TTC549 (cell line): ENCODE data around the gene TSPAN14.

Source experiments
- FAIRE-seq: peaks from 2 replicates; lab custom pipeline; 2012; peaks lifted over from hg19 to GRCh38; lab: Jason Lieb, UNC

Gene TSPAN14

DNA sequence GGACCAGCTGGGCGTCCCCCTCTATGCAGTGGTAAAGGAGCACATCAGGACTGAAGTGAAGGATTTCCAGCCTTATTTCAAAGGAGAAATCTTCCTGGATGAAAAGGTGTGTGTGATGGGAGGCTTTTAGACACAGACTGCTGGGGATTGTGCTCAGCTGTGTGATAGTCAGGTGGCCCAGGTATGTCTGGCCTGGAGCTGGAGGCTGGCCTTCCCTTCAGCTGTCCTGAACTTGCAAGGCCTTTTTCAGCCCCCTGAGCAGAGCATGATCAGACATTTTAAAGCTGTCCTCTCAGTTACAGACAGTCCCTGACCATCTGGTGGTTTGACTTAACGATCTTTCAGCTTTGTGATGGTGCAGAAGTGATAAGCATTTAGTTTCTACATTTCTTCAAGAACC is 28.2 kb upstream of the TSPAN14 start:
- FAIRE-seq, result no peak

DNA sequence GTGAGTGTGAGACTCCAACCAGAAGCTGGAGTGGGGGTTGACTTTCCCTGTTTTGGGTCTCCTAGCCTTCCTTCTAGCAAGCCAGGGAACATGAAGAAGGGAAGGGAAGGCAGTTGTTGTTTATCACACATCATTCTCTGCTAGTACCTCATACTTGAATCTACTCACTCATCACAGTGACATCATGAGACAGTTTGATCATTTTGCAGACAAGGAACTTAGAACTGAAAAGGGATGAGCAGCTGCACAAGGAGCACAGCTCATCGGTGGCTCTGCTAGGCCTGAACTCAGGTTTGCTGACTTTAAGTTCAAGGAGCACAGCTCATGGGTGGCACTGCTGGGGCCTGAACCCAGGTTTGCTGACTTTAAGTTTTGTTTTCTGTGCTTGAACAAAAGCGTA is 26.6 kb upstream of the TSPAN14 start:
- FAIRE-seq, result no peak

DNA sequence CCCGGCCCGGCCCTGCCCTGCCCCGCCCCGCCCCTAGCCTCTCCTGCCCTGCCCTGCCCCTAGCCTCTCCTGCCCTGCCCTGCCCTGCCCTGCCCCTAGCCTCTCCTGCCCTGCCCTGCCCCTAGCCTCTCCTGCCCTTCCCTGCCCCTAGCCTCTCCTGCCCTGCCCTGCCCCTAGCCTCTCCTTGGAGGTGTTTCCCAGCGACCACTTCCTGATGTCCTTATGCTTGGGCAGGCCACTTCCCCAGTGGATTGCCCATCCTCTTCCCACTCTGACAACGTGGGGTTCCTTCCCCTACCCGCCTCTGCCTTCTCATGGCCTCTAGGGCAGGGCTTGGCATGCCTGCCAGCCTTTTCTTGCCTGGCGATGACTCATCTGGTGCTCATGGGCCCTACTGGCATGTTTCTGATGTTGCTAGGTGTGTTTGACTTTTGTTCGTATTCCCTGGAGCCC is 24.6 kb upstream of the TSPAN14 start:
- FAIRE-seq, result no peak

DNA sequence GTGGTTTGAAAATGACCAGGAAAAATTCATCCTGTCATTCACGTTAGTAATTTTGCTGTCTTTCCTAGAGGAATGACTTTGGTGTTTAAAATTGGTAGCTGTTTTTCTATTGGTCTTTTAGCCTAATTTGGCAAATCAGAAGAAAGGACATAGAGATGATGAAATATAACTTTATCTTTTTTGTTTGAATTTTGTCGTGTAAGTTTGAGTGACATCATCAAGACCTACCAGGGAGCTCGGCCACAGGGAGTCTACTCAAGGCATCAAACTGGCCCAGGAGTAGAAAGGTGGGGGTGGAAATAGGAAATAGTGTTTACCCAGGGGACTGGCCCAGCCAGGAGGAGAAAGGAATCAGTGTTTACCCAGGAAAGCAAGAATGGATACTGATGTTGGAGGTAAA is 21.0 kb upstream of the TSPAN14 start:
- no peak for FAIRE-seq

DNA sequence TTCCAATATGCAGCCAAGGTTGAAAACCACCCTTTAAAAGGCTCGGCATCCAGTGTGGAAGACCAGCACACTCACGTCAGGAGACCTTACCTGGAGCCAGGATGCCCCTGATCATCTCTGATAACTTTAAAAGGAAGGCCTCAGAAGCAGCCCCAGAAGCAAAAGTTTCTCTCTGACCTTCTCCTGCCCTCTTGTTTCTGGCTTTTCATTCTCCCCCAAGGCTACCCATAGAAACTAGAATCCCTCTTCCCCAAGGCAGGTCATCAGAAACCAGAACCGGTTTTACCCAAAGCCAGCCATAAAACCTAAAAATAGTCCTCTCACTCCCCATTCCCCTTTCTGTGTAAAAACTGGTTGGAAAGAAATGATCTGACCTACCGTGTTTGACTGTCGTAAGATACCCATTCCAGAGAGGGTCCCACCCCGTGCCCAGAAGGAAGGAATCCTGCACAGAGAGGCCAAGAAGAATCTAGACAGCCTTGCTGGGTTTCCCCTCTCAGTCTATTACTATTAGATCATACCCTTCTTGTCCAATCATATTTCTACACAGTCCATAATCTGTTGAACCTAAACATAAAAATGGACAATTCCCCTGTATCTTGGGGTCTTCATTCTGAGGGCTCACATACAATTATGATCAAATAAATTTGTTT is 17.5 kb upstream of the TSPAN14 start:
- no peak for FAIRE-seq

DNA sequence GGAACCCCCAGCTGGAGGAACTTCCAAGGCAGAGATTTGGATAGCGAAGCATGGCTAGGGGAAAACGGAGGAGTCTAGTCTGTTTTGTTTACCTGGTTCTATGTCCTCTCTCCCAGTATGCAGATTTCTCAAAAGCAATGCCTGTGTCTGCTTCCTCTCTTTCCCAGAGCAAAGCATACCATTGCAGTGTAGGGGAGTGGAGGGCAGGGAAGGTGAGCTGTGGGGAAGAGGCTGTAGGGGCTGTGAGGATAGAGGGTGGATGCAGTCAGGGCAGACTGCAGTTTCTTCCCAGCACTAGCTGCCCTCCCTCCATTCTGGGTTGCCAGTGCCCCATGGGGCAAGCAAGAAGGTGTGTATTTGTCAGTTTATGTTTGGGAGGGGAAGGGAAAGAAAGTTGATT is 16.9 kb upstream of the TSPAN14 start:
- no peak for FAIRE-seq

DNA sequence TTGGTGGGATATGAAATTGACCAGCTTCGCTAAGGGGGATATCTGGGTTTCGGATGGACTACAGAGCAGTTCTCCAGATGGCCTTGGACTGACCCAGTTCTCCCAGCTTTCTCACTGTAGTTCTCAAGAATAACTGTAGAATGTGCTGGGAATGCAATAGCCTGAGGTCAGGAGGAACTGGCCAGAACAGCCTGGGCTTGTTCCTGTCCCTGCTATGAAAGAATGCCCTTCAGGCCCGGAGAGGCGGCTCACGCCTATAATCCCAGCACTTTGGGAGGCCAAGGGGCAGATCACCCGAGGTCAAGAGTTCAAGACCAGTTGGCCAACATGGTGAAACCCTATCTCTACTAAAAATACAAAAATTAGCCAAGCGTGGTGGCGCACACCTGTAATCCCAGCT is 12.3 kb upstream of the TSPAN14 start:
- no peak for FAIRE-seq

DNA sequence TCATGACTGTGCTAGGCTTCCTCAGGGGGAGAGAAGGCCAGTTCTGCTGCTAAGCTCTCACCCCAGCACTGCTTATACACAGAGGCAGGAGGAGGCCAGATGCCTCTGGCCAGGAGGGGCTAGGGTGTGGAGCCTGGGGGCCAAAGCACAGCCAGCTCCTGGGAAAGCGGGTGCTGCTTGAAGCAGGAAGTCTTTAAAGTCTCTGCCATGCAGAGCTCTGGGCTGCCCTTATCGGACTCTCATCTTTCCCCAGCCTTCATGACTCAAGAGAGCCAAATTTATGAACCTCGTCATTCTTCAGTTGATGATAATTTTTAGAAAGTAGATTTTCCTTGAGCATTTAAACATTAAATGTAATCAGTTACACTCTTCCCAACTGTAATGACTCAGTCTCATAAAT is 11.2 kb upstream of the TSPAN14 start:
- FAIRE-seq, result no peak

DNA sequence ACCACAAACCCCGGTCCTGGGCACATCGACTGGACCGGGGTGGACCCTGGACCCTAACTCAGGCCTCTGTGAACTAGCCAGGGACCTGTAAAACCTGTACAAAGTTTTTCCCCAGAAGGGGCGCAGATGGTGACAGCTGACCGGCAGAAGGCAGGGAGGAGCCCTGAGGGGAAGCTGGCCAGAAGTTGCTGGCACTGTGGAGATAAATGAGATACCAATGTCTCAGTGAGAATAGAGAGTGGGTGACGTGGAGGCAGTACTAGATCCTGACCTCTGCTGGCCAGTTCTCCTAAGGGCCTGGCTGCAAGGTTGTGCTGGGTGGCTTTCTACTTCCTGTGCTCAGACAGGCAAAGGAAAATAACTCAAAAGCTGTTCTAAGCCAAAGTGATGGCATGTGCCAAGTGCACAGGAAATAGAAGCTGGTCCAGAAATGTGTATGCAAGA is 10.6 kb upstream of the TSPAN14 start:
- no peak for FAIRE-seq

DNA sequence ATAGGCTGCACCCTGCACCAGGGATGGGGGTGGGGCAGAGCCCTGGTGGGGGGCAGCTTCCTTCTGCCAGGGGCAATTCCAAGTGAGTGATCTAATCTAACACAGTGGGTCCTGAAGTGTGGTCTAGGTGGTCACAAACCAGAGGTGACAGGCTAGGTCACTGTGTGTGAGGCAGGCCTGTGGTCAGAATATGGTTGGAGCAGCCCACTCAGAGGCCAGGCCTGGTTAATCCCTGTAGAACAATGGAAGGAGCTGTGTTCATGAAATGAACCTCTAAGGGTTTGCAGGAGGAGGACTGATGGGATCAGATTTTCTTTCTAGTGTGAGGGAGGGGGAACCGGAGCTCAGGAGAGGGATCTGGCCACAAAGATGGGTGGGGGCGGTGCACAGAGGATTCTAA is 10.0 kb upstream of the TSPAN14 start:
- no peak for FAIRE-seq

DNA sequence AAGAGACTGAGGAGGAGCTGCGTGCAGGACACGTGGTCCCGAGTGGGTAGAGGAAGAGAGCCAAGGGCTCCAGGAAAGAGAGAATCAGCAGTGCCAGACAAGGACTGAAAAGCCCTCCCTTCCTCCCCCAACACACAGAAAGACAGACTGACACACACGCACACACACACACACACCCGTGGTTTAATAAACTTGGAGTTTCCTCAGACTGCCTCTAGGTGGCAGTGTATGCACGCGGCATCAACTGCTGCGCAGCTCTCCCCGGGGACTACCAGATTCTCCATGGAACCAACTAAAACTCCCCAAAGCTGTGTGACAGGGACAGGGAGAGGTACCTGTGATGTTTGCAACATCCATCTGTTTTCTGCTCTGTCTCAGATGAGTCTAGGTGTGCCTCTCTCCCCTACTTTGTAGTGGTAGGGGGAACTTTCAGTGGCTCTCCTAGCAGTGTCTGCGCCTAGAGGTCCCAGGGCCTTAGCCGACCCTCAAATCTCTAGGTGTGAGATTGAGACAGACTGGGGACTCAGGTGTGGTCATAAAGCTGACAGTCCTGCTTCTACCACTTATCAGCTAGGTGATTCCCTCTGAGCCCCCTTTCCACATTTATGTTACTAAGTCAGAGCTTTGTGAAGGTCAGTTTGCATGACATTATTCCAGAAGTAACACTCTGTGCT is 9.3 kb upstream of the TSPAN14 start:
- FAIRE-seq, result no peak

DNA sequence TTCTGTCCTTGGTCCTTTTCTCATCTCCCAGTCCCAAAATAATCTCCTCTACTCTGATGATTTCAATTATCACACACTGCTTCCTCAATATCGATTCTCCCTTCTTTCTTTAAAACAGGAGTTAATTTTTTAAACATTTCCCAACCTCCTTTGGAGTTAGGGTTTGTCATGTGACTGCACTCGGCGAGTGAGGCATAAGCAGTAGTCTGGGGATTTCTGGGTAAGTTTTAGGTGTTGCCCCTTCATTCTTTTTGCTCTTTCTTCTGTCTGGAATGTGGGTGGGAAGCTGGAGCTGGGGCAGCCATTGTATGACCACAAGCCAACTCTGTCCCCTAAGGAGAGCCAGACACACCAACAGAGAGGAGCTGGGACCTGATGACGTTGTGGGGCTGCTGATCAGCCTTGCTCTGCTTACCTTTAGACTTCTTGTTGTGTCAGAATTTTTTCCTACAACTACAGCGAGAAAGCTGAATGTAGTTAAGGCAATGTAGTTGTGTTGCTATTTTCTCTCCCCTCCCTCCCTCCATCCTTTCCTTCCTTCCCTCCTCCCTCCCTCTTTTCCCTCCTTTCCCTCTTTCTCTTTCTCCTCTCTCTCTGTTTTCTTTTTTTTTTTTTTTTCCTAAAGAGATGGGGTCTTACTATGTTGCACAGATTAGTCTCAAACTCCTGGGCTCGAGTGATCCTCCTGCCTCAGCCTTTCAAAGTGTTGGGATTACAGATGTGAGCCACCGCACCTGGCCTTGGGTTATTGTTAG is 6.5 kb upstream of the TSPAN14 start:
- no peak for FAIRE-seq

DNA sequence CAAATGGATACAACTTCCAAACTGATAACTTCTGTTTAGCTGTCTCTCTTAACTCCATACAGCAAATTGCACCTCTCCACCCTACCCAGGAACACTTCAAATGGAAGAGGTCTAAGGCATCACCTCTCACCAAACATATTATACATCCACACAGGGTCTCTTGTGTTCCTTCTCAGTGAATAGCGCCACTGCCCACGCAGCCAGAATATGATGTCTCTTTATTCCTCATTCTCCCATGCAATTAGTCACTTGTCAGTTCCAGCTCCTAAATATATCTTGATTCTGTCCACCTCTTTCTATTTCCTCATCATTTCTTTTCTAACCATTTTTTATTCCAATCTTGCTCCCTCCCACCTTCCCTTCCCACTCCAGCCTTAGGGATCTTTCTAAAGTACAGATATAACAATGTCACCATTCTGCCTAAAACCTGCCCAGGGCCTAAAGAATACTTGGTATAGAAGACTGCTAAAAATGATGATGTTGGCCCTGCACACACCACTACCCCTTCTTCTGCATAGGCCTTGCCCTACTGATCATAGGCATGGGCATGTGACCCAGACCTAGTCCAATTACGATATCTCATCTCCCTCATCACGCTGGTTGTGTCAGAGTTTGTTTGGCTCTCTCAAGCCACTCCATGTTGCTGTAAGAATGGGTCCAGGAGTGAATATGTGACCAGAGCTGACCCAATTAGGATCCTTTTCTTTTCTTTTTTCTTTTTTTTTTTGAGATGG is 5.7 kb upstream of the TSPAN14 start:
- FAIRE-seq, result no peak

DNA sequence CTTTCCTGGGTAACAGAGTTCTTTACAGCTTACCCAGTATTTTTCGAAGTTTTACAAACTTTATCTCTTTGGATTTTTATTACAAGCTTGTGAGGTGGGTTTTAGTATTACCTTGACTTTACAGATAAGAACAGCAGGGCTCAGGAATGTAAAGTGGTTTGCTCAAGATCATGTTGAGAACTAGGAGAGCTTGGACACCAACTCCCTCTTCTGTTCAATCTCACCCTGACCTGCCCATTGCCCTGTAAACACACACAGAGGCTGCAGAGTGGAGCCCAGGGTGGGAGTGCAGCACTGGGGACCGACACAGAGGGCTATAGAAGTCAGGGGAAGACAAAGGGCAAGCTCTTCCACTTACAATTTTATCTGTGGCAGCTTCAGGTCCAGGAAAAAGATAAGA is 4.6 kb upstream of the TSPAN14 start:
- no peak for FAIRE-seq

DNA sequence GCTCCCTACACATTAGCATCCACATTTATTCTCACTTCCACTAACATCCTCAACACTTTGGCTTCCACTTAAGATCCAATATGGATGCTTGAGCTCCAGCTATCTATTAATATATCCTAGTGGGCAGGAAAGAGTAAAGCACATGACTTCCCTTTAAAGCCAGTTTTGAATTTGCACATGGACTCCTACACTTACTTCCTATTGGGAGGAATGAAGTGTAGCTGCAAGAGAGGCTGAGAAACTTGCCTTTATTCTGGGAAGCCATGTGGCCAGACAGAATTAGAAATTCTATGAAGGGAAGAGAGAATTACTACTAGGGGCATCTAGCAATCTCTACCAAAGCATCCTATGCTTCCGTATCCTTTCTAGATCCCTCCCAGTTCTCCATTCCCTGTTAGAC is 3.0 kb upstream of the TSPAN14 start:
- FAIRE-seq, result no peak

DNA sequence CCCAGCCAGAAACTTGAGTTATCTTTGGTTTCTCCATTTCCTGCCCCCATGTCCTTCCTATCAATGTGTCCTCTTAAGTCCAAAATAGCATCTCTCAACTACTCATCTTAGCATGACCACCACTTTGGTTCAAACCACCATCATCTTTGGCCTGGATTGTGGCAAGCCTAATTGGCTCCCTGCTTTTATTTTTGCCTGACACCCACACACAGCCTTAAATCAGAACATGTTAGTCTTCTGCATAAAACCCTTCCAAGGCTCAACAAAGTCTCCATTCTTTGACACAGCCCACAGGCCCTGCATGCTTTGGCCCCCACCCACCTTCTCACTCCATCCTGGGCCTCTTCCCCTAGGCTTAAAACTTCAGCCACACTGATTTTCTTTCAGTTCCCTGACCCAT is 2.0 kb upstream of the TSPAN14 start:
- FAIRE-seq, result no peak

DNA sequence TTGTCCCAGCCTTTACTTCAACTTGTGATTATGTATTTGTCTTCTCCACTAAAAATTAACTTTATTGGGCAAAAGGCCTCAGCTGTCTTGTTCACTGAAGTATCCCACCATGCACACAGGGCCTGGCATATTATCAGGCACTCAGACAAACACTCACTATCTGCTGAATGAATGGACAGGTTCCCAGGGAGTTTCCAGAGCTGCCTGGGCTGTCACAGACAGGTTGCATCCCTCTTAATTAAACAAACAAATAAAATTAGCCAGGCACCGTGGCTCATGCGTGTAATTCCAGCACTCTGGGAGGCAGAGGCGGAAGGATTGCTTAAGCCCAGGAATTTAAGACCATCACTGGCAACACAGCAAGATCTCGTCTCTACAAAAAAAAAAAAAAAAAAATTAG is 1.5 kb upstream of the TSPAN14 start:
- no peak for FAIRE-seq

DNA sequence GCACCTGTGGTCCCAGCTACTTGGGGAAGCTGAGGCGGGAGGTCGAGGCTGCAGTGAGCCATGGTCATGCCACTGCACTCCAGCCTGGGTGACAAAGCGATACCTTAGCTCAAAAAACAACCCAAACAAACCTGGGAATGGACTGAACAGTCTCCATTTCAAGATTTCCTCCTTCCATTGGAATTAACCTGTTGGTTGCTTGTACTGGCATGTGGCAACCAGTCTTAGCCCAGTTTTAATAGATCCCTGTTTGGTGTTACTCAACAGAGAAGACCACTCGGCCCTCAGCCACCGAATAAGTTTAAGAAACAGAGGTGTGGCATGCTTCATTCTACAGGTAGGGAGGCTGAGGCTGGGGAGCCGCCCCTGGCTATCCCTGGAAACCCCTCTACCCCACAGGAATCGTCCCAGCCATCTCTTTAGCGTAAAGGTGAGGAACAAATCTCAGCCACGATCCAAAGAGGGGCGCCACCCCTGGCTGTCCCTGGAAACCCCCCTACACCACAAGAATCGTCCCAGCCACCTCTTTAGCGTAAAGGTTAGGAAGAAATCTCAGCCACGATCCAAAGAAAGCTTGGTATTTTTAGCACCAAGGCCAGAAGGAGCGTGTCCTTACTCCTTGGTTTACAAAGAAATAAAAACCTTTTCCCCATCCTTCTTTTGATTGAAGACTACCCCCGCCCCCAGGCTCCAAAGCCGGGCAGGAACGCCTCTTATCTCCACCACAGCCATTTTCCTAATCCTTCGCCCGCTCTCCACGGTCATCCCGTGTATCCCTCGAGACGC is 861 bp upstream of the TSPAN14 start:
- FAIRE-seq, result no peak

DNA sequence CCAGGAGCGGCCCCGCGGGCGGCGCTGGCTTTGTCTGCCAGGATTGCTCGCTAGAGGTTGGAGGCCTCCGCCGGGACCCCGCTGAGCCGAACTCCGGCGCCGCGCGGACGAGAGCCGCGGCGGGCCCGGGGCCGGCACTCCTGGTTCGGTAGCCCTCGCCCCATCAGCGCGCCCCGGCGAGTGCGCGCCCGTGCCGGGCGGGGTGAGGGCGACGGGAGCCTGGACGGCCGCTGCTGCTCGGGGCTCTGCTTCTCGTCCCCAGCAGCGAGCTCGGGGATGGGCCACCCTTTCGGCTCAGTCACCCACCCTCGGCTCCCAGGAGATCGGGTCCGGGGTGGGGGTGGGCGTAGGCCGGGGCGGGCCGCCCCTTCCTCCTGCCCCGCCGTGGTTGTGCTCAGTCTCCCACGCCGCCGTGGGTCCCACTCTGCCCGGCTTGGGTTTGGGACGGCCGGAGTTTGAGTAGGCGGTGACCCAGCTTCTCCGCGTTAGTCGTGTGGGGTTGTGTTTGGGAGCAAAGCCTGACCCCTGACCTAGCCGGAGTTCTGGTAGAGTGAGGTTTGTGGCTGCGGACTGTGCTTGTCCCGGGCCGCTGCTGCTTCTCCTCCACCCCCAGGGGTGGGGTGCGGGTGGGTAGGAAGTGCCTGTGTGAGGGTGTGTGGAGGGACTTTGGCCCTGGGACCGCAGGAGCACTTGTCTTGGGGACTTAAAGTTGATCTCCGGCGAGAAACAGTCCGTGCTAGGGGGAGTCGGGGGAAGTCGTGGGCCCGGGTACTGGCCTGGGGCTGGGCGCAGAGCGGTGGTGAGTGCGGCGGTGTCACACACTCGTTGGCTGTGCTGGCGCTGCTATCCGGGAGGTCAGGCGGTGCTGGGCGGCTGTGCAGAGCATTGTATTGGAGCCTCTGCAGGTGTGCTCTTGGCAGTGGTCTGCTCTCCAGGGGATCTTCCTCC is 677 bp downstream of the TSPAN14 start:
- FAIRE-seq, result no peak

DNA sequence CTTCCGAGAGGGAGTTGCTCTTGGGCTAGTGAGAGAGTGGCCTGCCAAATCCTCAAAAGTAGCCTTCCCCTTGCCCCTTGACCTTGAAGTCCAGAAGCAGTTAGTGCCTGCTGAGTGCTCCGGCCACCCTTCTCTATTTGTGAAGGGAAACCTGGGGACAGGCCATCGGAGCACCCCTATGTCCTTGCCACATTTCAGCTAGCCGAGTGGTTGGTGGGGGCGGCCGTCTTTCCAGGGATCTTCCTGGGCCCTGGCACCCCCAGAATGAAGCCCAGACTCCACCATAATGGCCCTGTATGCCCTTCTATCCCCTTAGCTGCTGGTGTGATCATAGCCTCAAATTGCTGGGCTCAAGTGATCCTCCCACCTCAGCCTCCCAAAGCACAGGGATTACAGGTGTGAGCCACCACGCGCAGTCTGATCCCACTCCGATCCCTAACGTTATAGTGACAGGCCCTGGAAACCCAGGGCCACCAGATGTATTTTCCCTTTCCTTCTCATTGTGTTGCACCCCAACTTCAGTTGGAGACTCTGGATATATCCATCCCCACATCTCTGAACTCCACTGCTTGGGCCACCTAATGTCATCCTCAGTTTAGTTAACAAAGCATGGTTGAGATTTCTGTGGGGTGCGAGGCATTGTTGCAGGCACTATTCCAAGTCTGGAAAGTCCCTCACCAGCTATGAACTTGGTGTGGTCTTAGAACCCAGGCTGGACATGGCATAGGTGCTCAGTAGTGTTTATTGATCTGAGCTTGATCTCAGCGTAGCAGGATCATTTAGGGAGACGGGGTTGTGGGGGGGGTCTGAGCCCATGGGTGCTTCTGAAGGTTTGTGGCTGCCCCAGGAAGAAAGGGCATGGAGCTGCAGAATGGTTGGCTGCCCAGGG is 1.6 kb downstream of the TSPAN14 start:
- FAIRE-seq, result no peak
